K562 (cell line): Measurements from ENCODE around the gene NTSR1. TPM values are rescaled to one million over a fixed set of nuclear protein-coding genes. Genes with fewer than 3 reads are reported as not detected.

Source experiments
- HLTF ChIP-seq: fragments of 450-650 bp; IDR thresholded peaks from 2 replicates; pipeline ENCODE4 v1.6.1; 2016
- KDM2B ChIP-seq: fragments of 250-450 bp; sonication (Bioruptor Pico); IDR thresholded peaks from 2 replicates; pipeline ENCODE4 v1.8.0; 2021; ENCODE audit warnings: mild to moderate bottlenecking, moderate library complexity
- PPARD ChIP-seq: fragments of 250-450 bp; sonication (Bioruptor Pico); IDR thresholded peaks from 2 replicates; pipeline ENCODE4 v1.8.0; 2022; ENCODE audit warnings: inconsistent platforms, mild to moderate bottlenecking, moderate library complexity
- RAD21 ChIP-seq, 2 experiments: fragments of 250-450 bp in 1 of 2; fragments of 450-650 bp in 1 of 2; sonication (Bioruptor Pico) in 1 of 2; formaldehyde crosslinking in 1 of 2; IDR thresholded peaks in 1 of 2; conservative IDR thresholded peaks in 1 of 2; 2 replicates each; pipeline versions ENCODE4 v1.4.0 to v1.8.0; 2020 to 2022; ENCODE audit warnings: mild to moderate bottlenecking in 2 of 2, moderate library complexity in 1 of 2
- RBM22 ChIP-seq: fragments of 200-400 bp; formaldehyde crosslinking; IDR thresholded peaks from 2 replicates; pipeline ENCODE4 v1.6.1; 2018; ENCODE audit warnings: low read length, low read depth; ENCODE audit not compliant: poor library complexity, severe bottlenecking
- SMAD3 ChIP-seq: fragments of 450-650 bp; formaldehyde crosslinking; conservative IDR thresholded peaks from 2 replicates; pipeline ENCODE4 v1.4.0; 2020; ENCODE audit warnings: mild to moderate bottlenecking
- SMC3 ChIP-seq: conservative IDR thresholded peaks from 2 replicates; pipeline ENCODE4 v1.6.1; 2011; ENCODE audit warnings: low read depth, low read length, improper control_type of control experiment; ENCODE audit not compliant: insufficient read depth
- STAT5B ChIP-seq: fragments of 250-450 bp; sonication (Bioruptor Pico); IDR thresholded peaks from 2 replicates; pipeline ENCODE4 v1.8.0; 2021; ENCODE audit warnings: mild to moderate bottlenecking, inconsistent platforms
- TRIM28 ChIP-seq: fragments of 450-650 bp; IDR thresholded peaks from 2 replicates; pipeline ENCODE4 v1.6.1; 2017
- ZNF165 ChIP-seq: fragments of 250-450 bp; sonication (Bioruptor Pico); IDR thresholded peaks from 2 replicates; pipeline ENCODE4 v1.4.0; 2020; ENCODE audit warnings: borderline replicate concordance
- polyA plus RNA-seq, 8 experiments: library from polyadenylated mRNA; depleted of rRNA in 4 of 8; stranded (reverse) in 5 of 8; unstranded in 3 of 8; fragments of >200 nt; fragmentation: Nextera tagmentation in 2 of 8; fragmentation: Illumina TruSeq in 1 of 8; extraction: Ambion mirVana in 2 of 8; extraction: Trizol in 1 of 8; gene quantifications; 2 replicates each; pipeline versions ENCODE4 v1.2.1 to v1.2.3, GENCODE V29; 2011 to 2014; ENCODE audit warnings: inconsistent platforms in 1 of 8, missing spikeins in 1 of 8
- total RNA-seq, 7 experiments: library from RNA; depleted of rRNA in 6 of 7; stranded (reverse); fragments of >200 nt in 6 of 7; fragmentation: Illumina TruSeq in 2 of 7; extraction: Trizol in 2 of 7; gene quantifications; 2 replicates each; pipeline versions ENCODE4 v1.2.1 to v1.2.3, GENCODE V29; 2011 to 2021; ENCODE audit warnings: low replicate concordance in 1 of 7
- TF ChIP-seq, protein P1 (sequence below): fragments of 200-800 bp; sonication (Bioruptor generic); IDR thresholded peaks from 2 replicates; pipeline ENCODE4 v1.6.1; 2016; ENCODE audit warnings: missing genetic modification characterization, missing compliant biosample characterization
- TF ChIP-seq, protein P2 (sequence below): fragments of 450-650 bp; IDR thresholded peaks from 2 replicates; pipeline ENCODE4 v1.6.1; 2017; ENCODE audit warnings: antibody characterized with exemption, mild to moderate bottlenecking

The NTSR1 gene
- total and polyA plus RNA-seq, 9 of the 15 experiments (the other 6 are each of a cell fraction or from before 2014, with no cell fraction given), result 0.04 to 0.40 (median 0.13) TPM; not detected in 3

DNA sequence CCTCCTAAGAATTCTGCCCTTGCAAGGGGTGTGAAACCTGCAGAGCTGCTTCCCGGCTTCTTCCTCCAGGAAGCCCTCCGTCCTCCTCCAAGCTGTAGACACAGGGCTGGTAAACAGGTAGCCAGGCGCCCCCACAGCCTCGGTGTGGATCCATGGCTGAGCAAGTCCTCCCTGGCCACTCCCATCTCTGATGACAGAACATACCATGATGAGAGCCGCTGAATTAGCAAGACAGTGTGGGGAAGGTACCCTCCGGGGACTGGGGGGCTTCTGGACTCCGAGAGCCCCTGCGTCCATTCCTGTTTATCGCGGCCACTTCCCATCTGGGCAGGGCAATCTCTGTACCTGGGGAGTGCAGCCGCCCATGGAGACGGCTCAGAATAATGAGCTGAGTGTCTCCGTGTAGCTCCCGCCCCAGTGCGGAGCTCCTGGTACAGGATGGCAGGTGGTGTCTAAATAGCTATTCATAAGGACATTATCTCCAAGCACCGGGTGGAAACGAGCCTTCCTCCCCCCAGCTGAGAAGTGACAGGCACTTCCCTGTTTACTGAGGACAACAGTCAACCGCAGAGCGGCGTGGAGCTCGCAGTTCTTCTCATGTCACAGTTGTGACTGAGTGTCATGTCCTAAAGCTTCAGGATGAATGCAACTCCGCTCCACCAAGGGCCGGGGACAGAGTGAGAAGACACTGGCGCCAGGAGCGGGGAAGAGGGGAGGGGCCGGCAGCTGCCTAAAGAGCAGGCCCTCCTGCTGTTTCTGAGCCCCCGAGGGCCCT, 22.7 kb upstream of the NTSR1 start (continued):
- TF ChIP-seq, protein P1, sequence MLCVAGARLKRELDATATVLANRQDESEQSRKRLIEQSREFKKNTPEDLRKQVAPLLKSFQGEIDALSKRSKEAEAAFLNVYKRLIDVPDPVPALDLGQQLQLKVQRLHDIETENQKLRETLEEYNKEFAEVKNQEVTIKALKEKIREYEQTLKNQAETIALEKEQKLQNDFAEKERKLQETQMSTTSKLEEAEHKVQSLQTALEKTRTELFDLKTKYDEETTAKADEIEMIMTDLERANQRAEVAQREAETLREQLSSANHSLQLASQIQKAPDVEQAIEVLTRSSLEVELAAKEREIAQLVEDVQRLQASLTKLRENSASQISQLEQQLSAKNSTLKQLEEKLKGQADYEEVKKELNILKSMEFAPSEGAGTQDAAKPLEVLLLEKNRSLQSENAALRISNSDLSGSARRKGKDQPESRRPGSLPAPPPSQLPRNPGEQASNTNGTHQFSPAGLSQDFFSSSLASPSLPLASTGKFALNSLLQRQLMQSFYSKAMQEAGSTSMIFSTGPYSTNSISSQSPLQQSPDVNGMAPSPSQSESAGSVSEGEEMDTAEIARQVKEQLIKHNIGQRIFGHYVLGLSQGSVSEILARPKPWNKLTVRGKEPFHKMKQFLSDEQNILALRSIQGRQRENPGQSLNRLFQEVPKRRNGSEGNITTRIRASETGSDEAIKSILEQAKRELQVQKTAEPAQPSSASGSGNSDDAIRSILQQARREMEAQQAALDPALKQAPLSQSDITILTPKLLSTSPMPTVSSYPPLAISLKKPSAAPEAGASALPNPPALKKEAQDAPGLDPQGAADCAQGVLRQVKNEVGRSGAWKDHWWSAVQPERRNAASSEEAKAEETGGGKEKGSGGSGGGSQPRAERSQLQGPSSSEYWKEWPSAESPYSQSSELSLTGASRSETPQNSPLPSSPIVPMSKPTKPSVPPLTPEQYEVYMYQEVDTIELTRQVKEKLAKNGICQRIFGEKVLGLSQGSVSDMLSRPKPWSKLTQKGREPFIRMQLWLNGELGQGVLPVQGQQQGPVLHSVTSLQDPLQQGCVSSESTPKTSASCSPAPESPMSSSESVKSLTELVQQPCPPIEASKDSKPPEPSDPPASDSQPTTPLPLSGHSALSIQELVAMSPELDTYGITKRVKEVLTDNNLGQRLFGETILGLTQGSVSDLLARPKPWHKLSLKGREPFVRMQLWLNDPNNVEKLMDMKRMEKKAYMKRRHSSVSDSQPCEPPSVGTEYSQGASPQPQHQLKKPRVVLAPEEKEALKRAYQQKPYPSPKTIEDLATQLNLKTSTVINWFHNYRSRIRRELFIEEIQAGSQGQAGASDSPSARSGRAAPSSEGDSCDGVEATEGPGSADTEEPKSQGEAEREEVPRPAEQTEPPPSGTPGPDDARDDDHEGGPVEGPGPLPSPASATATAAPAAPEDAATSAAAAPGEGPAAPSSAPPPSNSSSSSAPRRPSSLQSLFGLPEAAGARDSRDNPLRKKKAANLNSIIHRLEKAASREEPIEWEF (CRISPR knock-in tag), result no peak
- TF ChIP-seq SMAD3, result no peak
- no peak for TF ChIP-seq HLTF
- no peak for TF ChIP-seq TRIM28
- TF ChIP-seq RBM22, result no peak
- no peak for TF ChIP-seq KDM2B (CRISPR knock-in tag)
- TF ChIP-seq SMC3, result no peak
- TF ChIP-seq PPARD, result no peak
- TF ChIP-seq RAD21 (CRISPR knock-in tag; conservative IDR thresholded peaks at IDR 0.05 in 1 of 2, IDR thresholded peaks at IDR 0.05 in 1 of 2), result no peak
- TF ChIP-seq, protein P2, sequence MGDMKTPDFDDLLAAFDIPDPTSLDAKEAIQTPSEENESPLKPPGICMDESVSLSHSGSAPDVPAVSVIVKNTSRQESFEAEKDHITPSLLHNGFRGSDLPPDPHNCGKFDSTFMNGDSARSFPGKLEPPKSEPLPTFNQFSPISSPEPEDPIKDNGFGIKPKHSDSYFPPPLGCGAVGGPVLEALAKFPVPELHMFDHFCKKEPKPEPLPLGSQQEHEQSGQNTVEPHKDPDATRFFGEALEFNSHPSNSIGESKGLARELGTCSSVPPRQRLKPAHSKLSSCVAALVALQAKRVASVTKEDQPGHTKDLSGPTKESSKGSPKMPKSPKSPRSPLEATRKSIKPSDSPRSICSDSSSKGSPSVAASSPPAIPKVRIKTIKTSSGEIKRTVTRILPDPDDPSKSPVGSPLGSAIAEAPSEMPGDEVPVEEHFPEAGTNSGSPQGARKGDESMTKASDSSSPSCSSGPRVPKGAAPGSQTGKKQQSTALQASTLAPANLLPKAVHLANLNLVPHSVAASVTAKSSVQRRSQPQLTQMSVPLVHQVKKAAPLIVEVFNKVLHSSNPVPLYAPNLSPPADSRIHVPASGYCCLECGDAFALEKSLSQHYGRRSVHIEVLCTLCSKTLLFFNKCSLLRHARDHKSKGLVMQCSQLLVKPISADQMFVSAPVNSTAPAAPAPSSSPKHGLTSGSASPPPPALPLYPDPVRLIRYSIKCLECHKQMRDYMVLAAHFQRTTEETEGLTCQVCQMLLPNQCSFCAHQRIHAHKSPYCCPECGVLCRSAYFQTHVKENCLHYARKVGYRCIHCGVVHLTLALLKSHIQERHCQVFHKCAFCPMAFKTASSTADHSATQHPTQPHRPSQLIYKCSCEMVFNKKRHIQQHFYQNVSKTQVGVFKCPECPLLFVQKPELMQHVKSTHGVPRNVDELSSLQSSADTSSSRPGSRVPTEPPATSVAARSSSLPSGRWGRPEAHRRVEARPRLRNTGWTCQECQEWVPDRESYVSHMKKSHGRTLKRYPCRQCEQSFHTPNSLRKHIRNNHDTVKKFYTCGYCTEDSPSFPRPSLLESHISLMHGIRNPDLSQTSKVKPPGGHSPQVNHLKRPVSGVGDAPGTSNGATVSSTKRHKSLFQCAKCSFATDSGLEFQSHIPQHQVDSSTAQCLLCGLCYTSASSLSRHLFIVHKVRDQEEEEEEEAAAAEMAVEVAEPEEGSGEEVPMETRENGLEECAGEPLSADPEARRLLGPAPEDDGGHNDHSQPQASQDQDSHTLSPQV, result no peak
- no peak for TF ChIP-seq ZNF165
- TF ChIP-seq STAT5B (CRISPR knock-in tag), result no peak
